GM18499 (cell line): Measurements from ENCODE around the gene LRRC43.

Source experiments
- ATAC-seq: cut with Tn5 transposase; IDR thresholded peaks from one replicate; pipeline ENCODE4 v1.9.1; 2021; ENCODE audit warnings: moderate number of reproducible peaks; ENCODE audit not compliant: insufficient read depth, unreplicated experiment

The LRRC43 gene, protein sequence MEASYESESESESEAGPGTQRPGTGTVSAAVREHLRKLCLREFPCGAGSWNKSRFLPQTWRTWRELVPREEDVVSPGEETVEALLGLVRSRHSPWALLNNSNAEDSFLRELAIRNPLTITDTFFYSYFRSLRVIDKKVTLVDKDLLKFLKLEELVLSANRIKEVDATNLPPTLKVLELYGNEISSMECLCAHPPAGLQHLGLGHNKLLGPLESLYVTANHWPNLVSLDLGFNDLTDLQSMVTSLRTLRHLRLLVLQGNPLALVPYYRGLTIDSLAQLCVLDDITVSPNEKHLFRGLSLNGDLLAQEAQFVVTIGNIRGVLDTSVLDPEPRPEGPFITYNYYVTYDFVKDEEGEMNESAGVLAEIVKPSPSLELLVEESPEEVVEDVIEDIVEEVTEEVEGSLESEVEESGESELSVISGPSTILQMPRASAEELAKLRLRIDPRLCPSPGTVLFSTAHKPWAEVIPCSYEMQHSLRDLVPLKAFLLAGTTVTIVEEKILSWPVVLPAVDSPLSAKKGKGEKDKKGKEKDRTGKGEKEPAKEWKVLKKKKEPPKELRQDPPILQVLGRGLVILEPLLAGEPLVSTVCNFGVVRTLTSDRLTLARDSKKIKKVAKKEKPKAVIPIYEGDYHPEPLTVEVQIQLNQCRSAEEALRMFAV

GRCh38 chr12:122182887-122183587 lies at the start of gene LRRC43:
Gene LRRC43, plus strand, starts transcription at chr12:122183123. Its CDS starts 22 bp downstream, at chr12:122183145.
- ATAC-seq, result no peak

DNA sequence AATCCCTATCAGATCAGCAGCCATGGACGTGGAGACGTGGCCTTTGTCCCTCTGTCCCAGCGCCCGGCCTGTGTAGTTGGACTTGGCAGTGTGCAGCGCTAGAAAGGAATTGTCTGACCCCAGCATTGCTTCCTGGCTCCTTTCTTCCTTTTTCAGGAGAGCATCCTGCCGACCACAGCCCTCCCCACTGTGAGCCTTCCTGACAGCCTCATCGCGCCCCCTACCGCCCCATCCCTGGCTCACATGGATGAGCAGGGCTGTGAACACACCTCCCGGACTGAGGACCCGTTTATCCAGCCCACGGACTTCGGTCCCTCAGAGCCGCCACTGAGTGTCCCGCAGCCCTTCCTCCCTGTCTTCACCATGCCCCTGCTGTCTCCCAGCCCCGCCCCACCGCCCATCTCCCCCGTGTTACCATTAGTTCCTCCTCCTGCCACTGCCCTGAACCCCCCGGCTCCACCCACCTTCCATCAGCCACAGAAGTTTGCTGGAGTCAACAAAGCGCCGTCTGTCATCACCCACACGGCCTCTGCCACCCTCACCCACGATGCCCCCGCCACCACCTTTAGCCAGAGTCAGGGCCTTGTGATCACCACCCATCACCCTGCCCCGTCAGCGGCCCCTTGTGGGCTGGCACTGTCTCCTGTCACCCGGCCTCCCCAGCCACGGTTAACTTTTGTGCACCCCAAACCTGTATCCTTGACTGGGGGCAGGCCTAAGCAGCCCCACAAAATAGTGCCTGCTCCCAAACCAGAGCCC lies 49.6 kb upstream of the LRRC43 start:
- ATAC-seq, result no peak

- no peak for ATAC-seq
Observed at GRCh38 chr12:122135437-122136031, 47.4 kb upstream of the LRRC43 start.

DNA sequence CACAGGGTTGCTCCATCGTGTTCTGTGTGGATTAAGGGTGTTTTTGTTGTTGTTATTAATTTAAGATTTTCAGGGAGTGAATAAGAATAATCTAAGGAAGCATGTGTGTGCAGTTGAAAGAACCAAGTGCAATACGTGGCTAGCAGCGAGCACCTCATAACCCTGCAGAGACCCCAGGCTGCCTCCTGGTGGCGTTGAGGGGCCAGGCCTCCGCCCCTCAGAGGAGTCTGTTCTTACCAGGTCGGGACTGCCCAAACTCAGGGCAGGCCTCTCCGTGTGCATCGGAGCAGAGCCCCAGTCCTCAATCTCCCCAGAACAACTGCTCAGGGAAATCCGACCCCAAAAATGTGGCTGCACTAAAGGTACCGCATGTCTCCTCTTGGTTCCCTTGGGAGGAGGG lies 45.7 kb upstream of the LRRC43 start:
- no peak for ATAC-seq

DNA sequence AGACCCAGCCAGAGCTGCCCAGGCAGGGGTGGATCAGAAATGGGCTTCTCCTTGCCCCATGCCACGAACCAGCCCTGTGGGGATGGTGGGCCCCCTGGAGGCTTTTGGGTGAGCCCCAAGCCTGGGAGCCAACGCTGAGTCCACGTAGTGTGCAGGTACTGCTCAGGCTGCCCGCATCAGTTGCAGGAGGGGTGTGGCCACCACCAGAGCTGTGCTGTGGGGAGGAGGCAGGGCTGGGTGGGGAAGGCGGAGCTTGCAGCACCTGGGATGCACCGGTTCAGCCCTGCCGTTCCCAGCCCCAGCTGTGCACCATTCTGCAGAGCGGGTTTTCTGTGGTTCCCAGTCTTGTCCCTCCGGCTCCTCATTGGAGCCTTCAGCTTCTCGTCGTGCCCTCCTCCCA lies 45.2 kb upstream of the LRRC43 start:
- ATAC-seq, result no peak

- no peak for ATAC-seq
Observed at GRCh38 chr12:122138181-122138580, 44.7 kb upstream of the LRRC43 start.

DNA sequence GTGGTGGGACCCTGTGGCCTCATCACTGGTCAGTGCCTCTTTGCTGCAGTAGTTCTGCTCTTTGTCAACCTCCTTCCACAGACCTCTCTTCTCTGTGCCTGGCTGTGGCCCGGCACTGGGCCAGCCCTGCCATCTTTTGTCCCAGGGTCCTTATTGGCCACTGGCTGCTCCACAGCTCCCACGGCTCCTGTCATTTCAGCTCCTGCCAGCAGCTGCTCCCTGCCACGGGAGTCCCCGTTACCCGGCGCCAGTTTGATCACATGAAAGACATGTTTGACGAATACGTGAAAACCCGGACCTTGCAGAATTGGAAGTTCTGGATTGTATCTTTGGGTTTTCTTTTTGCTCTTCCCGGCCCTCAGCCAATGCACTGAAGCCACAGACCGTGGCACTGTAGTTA lies 44.3 kb upstream of the LRRC43 start:
- no peak for ATAC-seq

GRCh38 chr12:122139266-122139665 lies 43.7 kb upstream of the LRRC43 start:
- no peak for ATAC-seq

GRCh38 chr12:122139941-122140340 lies 43.0 kb upstream of the LRRC43 start:
- no peak for ATAC-seq

- ATAC-seq, result no peak
Observed at GRCh38 chr12:122140467-122141257, 42.3 kb upstream of the LRRC43 start.

- no peak for ATAC-seq
Observed at GRCh38 chr12:122141911-122142725, 40.8 kb upstream of the LRRC43 start.

DNA sequence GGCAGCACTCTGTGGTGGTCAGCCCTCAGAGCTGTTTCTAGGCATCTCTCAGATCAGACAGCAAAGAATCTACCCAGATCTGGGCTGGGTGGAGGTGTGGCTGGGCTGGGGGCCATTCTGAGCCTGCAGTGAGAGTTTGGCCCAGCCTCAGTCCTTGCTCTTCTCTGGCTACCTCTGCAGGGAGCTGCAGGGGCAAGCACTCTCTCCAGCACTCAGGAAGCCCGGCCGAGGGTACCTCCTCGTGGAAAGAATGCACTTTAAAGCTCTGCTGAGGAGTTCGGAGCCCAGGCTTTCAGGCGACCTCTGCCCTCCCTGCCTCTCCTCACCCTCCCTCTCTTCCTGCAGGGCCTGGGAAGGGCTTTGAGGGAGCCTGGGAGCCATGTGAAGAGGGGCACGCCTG lies 40.1 kb upstream of the LRRC43 start:
- no peak for ATAC-seq

DNA sequence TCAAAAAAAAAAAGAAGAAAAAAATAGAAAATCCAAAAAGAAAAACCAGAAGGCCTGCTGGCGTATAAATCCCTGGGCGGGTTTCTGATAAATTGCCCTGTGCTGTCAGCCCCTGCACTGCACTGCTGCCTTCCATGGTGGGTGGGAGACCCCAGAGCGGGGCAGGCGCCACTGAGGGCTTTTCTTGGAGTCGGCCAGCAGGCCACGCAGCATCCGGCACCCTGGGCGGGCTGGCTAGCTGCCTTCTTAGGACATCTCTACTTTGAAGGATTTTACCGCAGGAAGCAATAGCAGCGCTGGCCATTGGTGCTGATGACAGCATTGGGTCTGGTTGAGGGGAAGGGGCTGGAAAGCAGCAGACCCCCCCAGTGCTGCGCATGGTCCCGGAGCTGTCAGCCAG lies 38.0 kb upstream of the LRRC43 start:
- ATAC-seq, result no peak

DNA sequence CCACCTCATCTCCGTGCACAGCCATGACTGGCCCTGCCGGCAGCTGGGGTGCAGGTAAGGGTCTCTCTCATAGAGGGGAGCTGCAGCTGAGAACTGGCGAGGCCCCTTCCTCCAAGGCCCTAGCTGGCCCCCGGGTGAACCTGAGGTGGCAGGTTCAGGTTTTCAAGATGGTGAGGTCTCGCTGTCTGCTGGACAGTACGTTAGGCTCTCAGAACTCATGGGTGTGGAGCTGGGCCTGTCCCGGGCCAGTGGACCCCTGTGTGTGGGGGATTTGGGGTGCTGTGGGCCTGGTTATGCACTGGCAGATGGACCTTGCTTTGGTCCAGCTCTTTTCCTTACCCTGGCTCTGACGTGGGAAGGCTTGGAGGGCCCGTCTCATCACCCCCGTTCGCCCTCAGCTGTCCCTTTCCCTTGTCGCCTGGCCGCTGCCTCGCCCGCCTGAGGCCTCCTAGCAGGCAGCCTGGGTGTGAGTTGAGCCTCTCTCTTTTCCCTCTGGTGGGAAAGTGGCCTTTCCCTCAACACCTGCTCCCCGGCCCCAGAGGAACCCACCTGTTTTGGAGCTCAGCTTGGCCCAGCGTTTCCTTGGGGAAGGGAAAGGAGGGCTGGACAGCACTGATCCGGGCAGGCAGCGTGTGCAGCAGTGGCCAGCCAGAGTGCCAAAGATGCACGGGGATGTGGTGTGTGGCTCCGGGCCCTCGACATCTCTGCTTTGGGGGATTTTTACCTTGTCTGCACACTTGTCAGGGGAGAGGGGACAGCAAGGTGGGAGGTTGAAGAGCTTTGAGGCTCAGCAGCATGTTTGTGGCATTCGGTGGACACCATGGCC lies 37.2 kb upstream of the LRRC43 start:
- ATAC-seq, result no peak

DNA sequence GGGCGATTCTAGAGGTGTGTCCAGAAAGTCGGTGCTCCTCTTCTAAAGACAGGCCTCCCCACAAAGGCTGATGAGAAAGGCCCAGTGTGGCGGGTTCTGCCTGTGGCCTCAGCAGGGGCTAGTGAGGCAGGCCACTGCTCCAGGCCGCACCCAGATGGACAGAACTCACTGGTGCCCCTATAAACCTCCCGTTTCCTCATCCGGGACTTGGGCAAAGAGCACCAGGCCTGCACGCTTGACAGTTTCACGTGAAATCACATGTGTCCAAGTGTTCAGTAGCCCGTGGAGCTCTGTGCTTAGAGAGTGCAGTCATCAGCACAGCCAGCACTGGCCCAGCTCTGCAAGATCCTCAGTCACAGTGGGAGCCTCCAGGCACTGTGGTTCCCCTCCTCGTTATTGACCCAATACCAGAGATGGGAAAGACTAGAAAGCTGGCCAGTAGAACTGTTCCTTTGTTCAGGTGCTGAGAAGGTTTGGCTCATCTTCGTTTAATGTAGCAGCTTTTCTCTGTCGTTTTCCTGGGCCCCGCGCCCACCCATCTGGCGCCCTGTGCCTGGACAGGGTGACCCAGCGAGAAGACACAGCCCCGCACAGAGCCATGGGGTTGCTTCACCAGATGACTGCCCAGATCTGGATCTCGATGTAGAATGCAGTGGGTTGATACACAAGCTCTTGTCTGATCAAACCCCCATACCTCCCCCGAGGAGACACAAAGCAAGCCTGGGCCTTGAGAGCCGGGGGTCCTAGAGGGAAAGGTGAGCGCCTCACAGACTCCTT lies 35.2 kb upstream of the LRRC43 start:
- ATAC-seq, result no peak

DNA sequence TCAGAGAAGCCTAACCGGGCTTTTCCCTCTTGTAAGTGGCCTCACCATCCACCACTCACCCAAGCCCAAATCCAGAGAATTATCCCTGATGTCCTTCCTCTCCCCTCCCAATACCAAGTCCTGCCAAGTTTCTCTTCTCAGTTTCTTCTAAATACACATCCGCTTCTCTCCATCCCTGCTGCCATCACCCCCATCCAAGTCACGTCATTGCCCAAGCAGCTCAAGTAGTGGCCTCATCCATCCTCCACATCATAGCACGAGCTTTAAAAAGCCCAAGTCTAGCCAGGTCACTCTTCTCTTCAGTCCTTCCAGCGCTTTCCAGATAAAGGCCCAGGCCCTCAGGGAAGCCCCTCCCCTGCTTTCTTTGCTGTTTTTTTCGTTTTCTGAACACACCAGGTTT lies 34.3 kb upstream of the LRRC43 start:
- ATAC-seq, result no peak

DNA sequence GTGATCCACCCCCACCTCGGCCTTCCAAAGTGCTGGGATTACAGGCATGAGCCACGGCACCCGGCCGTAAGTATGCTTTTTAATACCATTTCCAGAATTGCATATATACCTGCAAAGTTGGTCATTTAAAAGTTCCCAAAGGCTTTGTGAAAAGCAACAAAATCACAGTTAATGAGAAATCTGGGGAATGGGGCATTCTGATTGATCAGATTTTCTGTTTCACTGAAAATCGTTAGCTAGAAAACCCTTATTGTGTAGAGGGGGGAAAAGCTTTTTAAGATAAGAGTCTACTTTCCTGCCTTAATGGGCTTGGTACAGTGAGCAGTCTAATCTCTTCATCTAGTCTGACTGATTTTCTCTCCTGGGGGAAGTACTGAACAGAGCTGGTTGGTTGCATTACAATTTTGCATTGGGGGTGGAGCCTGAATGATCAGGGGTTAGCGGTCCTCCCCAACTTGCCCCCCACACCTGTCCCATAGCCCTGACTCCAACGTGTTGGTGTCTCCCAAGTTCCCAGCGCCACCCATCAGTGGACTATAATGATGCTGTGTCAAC lies 32.7 kb upstream of the LRRC43 start:
- no peak for ATAC-seq
